ENCODE results near the gene EEF1E1.

DNA sequence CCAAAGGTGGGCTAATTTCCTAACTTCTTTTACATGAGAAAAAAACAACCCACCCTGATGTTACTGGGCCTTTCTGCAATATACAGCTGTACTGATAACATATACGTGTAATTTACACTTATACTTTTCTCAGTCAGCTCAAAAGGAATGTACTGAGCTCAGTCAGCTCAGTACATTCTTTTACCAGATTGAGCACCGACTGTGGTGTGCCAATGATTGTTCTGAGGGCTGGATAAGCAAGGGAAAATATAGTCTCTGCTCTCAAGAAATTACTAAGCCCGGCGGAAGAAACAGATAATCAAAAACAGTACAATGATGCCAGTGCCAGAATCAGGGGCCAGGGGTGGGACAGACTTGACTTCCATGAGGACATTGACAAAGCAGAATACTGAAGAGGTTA is 28.1 kb downstream of the EEF1E1 start:
- TF ChIP-seq SP7 (tag by site-specific recombination; IDR thresholded peaks at IDR 0.05) (no peak), KLF9 (tag by site-specific recombination; IDR thresholded peaks at IDR 0.05; ENCODE audit: low read depth) (no peak), ZNF292 (tag by site-specific recombination; IDR thresholded peaks at IDR 0.05; ENCODE audit: borderline replicate concordance, low read depth) (no peak), ZNF76 (tag by site-specific recombination; IDR thresholded peaks at IDR 0.05; ENCODE audit: borderline replicate concordance, low read depth) (no peak), CTCF (tag by site-specific recombination; IDR thresholded peaks at IDR 0.05) (no peak), KLF7 (tag by site-specific recombination; IDR thresholded peaks at IDR 0.05; ENCODE audit: borderline replicate concordance) (no peak), ZNF221 (tag by site-specific recombination; IDR thresholded peaks at IDR 0.05; ENCODE audit: borderline replicate concordance) (no peak), ZNF169 (tag by site-specific recombination; IDR thresholded peaks at IDR 0.05) (no peak), TSHZ1 (tag by site-specific recombination; IDR thresholded peaks at IDR 0.05; ENCODE audit: borderline replicate concordance) (no peak), ZNF585B (tag by site-specific recombination; IDR thresholded peaks at IDR 0.05) (no peak), ZNF623 (tag by site-specific recombination; IDR thresholded peaks at IDR 0.05) (no peak), ZNF501 (tag by site-specific recombination; IDR thresholded peaks at IDR 0.05) (no peak), ZNF132 (tag by site-specific recombination; IDR thresholded peaks at IDR 0.05; ENCODE audit: borderline replicate concordance) (no peak)
- TF ChIP-seq, protein P1, sequence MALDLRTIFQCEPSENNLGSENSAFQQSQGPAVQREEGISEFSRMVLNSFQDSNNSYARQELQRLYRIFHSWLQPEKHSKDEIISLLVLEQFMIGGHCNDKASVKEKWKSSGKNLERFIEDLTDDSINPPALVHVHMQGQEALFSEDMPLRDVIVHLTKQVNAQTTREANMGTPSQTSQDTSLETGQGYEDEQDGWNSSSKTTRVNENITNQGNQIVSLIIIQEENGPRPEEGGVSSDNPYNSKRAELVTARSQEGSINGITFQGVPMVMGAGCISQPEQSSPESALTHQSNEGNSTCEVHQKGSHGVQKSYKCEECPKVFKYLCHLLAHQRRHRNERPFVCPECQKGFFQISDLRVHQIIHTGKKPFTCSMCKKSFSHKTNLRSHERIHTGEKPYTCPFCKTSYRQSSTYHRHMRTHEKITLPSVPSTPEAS (tag by site-specific recombination; IDR thresholded peaks at IDR 0.05): no peak
